Epithelial cell of proximal tubule (primary cell): ENCODE measurements around the gene CPSF7. TPM values are rescaled to one million over a fixed set of nuclear protein-coding genes. Genes with fewer than 3 reads are reported as not detected.
A peak's percentile ranks its signal among the peaks of the same experiment; 100 is the strongest.

Experiments
- DNase-seq: peaks from one replicate; pipeline ENCODE4 v3.0.0-alpha.2; 2011; ENCODE audit warnings: low read depth
- H3K4me3 ChIP-seq: 2 replicates; pipeline ENCODE4 v1.5.1; 2011; ENCODE audit warnings: low read depth, mild to moderate bottlenecking, low read length
- CTCF ChIP-seq: conservative IDR thresholded peaks from 2 replicates; pipeline ENCODE4 v1.5.1; 2012; ENCODE audit warnings: low read depth, mild to moderate bottlenecking, low read length
- total RNA-seq: library from RNA; depleted of rRNA; stranded (reverse); fragments of >200 nt; gene quantifications from 2 replicates; pipeline ENCODE4 v1.2.3, GENCODE V29; 2015

Gene CPSF7, protein sequence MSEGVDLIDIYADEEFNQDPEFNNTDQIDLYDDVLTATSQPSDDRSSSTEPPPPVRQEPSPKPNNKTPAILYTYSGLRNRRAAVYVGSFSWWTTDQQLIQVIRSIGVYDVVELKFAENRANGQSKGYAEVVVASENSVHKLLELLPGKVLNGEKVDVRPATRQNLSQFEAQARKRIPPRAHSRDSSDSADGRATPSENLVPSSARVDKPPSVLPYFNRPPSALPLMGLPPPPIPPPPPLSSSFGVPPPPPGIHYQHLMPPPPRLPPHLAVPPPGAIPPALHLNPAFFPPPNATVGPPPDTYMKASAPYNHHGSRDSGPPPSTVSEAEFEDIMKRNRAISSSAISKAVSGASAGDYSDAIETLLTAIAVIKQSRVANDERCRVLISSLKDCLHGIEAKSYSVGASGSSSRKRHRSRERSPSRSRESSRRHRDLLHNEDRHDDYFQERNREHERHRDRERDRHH
- 43.3 and 57.6 TPM in 2 replicates for total RNA-seq

GRCh38 chr11:61429691-61430582 lies at the start of gene CPSF7, which contains the start of gene SDHAF2:
Gene CPSF7 (minus strand): TSS chr11:61429975. CDS start chr11:61429235, 740 bp downstream.
Gene SDHAF2 (plus strand): TSS chr11:61430124. CDS start chr11:61430147, 23 bp downstream.
- TF ChIP-seq CTCF: no peak
- peak; percentile 32 for DNase-seq
- peak within 1 kb of the TSS; percentile 94 for H3K4me3 ChIP-seq

DNA sequence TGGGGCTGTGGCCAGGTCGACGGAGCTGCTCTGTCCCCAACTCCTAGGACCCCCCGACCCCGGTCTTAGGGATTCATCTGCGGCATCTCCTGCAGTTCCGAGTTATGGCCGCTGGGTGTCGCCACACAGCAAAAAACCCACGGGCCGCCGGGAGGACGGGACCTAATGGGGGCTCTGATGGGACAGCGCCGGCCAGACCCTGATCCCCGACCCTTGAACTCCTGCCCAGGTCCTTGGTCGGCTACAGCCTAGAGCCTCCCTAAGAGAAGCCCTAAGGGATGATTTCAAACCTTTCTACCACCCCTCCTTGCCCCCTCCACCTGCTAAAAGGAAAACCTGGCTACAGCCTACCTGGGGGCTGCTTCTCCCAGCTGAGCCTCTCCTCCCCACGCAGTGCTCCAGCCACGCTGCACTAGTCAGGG lies 48.0 kb upstream of the CPSF7 start:
- DNase-seq: no peak
- no peak overlapping the region for H3K4me3 ChIP-seq
- peak; percentile 87 for TF ChIP-seq CTCF

- TF ChIP-seq CTCF: no peak
- no peak for DNase-seq
- H3K4me3 ChIP-seq: no peak overlapping the region
These were observed 47.4 kb upstream of the CPSF7 start for GRCh38 chr11:61477126-61477525.

DNA sequence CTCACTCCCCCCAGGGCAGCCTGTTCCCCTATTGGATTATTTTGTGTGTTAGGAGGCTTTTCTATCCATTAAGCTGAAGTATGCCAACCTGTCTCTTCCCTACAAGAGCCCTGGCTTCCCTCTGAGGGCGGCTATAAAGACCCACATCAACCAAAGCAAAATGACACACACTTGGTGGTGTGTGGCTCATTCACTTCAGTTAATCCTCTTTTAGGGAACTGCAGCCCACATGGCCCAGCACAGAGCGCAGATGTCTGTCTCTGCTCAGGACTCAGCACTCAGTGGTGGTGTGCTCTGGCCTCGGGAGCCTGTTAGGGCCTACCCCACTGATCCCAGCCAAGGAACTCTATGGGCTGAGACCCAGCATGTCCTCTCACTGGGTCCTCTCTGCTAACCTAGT lies 46.6 kb upstream of the CPSF7 start:
- H3K4me3 ChIP-seq: no peak overlapping the region
- DNase-seq: no peak
- no peak for TF ChIP-seq CTCF

DNA sequence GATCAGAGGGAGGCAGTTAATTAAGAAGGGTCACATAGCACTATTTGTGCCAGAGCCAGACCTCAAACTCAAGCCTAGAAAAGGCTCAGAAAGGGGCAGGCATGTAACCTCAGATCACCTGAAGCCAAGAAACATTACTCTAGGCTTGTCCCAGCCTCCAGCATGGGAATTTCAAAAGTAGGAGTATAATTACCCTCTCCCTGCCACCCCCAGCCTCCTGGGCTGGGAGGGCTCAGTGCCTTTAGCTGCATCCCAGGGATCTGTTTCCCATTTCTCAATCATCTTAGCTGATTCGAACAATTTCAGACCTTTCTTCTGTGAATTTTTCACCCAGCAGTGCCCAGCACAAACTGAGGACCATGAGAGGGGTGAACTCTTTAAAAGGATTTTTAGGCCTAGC lies 45.7 kb upstream of the CPSF7 start:
- no peak for TF ChIP-seq CTCF

GRCh38 chr11:61474013-61474643 lies 44.4 kb upstream of the CPSF7 start:
- H3K4me3 ChIP-seq: no peak overlapping the region
- TF ChIP-seq CTCF: no peak
- no peak for DNase-seq

More for the DNA sequence above, 45.7 kb upstream of the CPSF7 start:
- H3K4me3 ChIP-seq: no peak overlapping the region
- DNase-seq: no peak
